Measurements from ENCODE around the gene SPATA6L. TPM values are rescaled to one million over a fixed set of nuclear protein-coding genes. Genes with fewer than 3 reads are reported as not detected.

Gene SPATA6L
- total RNA-seq, 1 experiment from 2014 or later: 0.57 TPM

DNA sequence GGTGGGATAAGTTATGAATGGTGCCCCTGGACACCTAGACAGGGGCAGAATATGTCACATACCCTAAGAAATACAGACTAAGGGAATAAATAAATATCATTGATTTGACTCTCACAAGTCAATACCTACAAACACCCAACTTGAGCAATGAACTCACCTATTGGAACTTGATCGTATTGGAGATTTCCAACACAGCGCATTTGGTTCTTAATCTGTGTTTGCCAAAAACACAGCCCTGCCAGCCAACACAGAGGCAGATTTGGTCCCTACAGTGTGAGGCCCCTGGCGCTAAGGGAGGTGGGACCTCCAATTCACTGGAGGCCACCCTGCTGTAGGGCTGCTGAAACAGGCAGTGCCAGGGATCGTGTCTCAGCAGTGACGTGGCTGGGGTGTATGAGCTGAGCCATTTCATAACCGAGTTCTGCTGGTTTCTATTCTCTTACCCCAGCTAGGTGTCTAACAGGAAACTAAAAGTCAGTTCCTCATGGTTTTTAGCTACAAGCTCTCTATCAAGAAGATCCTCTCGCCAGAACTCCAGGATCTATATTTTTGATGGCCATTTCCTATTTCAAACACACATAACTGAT is 91.5 kb downstream of the SPATA6L start:
- Histone ChIP-seq H3K4me1 (ENCODE audit: control insufficient read depth in 1 of 2, insufficient read depth in 2 of 2, low read length in 2 of 2) (no peaks in the 10 kb centered on the region), H3K9me2 (ENCODE audit: insufficient read depth) (no peaks in the 10 kb centered on the region), H3K4me2 (ENCODE audit: low read length) (no peak overlapping the region), H2AFZ (ENCODE audit: low read depth, low read length, poor library complexity, severe bottlenecking) (no peak overlapping the region), H3K36me3 (ENCODE audit: control insufficient read depth in 1 of 2, insufficient read depth in 2 of 2, low read length in 2 of 2) (no peaks in the 10 kb centered on the region), H3K27ac (ENCODE audit: low read depth, low read length) (no peak overlapping the region), H3K79me2 (ENCODE audit: insufficient read depth, low read length) (no peaks in the 10 kb centered on the region), H3K27me3 (ENCODE audit: insufficient read depth, low read length) (no peaks in the 10 kb centered on the region), H3K9ac (ENCODE audit: low read length) (no peak overlapping the region), H4K20me1 (ENCODE audit: insufficient read depth) (no peaks in the 10 kb centered on the region), H3K9me3 (ENCODE audit: control insufficient read depth in 1 of 2, insufficient read depth in 1 of 2, low read depth in 1 of 2, low read length in 2 of 2) (no peaks in the 10 kb centered on the region), H3K4me3 (replicated peaks in 1 of 2; ENCODE audit: low read depth in 1 of 2, low read length in 2 of 2) (no peak overlapping the region)
- POLR2A ChIA-PET: no interaction called here
- CTCF ChIA-PET: interaction anchor here (1.1 kb wide), 1 partner anchor 12 kb away, joined by 3 read pairs; no protein-coding TSS in a partner anchor
- TF ChIP-seq, protein P1, sequence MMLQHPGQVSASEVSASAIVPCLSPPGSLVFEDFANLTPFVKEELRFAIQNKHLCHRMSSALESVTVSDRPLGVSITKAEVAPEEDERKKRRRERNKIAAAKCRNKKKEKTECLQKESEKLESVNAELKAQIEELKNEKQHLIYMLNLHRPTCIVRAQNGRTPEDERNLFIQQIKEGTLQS (IDR thresholded peaks at IDR 0.05): no peak
- TF ChIP-seq CEBPB (IDR thresholded peaks at IDR 0.05; ENCODE audit: low read depth): no peak
- RAD21 ChIA-PET (ENCODE audit: low non-redundant PET in 1 of 2, low total read pairs in 2 of 2, uncharacterized antibody in 2 of 2, unreplicated experiment in 2 of 2): no interaction called here
- no TSS peak for BruUV-seq (replicated peaks)
- no peak for ATAC-seq
- intact Hi-C loops (cut with micrococcal nuclease): no loop called here
- DNase-seq (ENCODE audit: low read depth, low spot score): no peak

DNA sequence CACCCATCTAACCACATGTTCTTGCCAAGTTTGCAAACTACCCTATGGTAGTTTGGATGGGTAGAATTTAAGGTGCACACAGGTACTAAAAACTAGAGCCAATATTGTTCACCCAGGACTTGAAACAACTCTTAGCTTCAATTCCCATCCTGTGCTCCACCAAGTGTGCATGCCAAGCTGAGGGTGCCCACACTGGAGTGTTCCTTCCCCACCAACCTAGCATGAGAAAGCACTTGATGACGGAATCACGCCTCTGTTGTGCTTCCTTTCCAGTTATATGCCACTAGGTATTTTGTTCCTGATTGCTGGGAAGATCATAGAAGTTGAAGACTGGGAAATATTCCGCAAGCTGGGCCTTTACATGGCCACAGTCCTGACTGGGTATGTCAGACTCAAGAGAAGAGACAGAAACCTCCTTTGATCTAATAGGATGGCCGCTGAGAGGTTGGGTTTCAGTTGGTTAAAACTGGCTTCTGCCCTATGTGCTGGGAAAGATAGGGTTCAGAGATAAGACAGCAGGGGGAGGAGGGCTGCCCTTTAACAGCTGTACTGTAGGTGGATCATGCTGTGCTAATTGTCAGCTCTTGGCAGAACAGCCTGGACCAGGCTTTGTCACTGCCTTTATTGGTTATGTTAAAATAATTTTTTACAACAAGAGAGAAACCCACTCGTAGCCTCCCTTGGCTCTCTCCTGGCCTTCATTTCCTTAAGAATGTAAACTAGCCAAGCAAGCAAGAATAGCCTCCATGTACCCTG is 92.5 kb downstream of the SPATA6L start:
- RAD21 ChIA-PET (ENCODE audit: low non-redundant PET in 1 of 2, low total read pairs in 2 of 2, uncharacterized antibody in 2 of 2, unreplicated experiment in 2 of 2): no interaction called here
- no peak for TF ChIP-seq RAD21 (IDR thresholded peaks at IDR 0.05; ENCODE audit: low read depth)
- TF ChIP-seq, protein P2, sequence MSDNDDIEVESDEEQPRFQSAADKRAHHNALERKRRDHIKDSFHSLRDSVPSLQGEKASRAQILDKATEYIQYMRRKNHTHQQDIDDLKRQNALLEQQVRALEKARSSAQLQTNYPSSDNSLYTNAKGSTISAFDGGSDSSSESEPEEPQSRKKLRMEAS (IDR thresholded peaks at IDR 0.05): no peak
- TF ChIP-seq, protein P3, sequence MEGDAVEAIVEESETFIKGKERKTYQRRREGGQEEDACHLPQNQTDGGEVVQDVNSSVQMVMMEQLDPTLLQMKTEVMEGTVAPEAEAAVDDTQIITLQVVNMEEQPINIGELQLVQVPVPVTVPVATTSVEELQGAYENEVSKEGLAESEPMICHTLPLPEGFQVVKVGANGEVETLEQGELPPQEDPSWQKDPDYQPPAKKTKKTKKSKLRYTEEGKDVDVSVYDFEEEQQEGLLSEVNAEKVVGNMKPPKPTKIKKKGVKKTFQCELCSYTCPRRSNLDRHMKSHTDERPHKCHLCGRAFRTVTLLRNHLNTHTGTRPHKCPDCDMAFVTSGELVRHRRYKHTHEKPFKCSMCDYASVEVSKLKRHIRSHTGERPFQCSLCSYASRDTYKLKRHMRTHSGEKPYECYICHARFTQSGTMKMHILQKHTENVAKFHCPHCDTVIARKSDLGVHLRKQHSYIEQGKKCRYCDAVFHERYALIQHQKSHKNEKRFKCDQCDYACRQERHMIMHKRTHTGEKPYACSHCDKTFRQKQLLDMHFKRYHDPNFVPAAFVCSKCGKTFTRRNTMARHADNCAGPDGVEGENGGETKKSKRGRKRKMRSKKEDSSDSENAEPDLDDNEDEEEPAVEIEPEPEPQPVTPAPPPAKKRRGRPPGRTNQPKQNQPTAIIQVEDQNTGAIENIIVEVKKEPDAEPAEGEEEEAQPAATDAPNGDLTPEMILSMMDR (IDR thresholded peaks at IDR 0.05 in 2 of 3, conservative IDR thresholded peaks at IDR 0.05 in 1 of 3; ENCODE audit: borderline replicate concordance in 1 of 3, insufficient read depth in 1 of 3, low read depth in 2 of 3, low read length in 2 of 3): no peak
- TF ChIP-seq EZH2phosphoT487 (IDR thresholded peaks at IDR 0.05; ENCODE audit: borderline replicate concordance): no peak
- no peak for TF ChIP-seq TCF7L2 (IDR thresholded peaks at IDR 0.05; ENCODE audit: borderline replicate concordance, extremely low read depth, insufficient read depth, insufficient read length)
- no peak for TF ChIP-seq CEBPB (IDR thresholded peaks at IDR 0.05; ENCODE audit: low read depth)
- TF ChIP-seq YY1 (IDR thresholded peaks at IDR 0.05; ENCODE audit: extremely low read depth, insufficient replicate concordance, low read depth, low read length): no peak
- TF ChIP-seq CBX3 (IDR thresholded peaks at IDR 0.05; ENCODE audit: low read depth): no peak
- TF ChIP-seq, protein P4, sequence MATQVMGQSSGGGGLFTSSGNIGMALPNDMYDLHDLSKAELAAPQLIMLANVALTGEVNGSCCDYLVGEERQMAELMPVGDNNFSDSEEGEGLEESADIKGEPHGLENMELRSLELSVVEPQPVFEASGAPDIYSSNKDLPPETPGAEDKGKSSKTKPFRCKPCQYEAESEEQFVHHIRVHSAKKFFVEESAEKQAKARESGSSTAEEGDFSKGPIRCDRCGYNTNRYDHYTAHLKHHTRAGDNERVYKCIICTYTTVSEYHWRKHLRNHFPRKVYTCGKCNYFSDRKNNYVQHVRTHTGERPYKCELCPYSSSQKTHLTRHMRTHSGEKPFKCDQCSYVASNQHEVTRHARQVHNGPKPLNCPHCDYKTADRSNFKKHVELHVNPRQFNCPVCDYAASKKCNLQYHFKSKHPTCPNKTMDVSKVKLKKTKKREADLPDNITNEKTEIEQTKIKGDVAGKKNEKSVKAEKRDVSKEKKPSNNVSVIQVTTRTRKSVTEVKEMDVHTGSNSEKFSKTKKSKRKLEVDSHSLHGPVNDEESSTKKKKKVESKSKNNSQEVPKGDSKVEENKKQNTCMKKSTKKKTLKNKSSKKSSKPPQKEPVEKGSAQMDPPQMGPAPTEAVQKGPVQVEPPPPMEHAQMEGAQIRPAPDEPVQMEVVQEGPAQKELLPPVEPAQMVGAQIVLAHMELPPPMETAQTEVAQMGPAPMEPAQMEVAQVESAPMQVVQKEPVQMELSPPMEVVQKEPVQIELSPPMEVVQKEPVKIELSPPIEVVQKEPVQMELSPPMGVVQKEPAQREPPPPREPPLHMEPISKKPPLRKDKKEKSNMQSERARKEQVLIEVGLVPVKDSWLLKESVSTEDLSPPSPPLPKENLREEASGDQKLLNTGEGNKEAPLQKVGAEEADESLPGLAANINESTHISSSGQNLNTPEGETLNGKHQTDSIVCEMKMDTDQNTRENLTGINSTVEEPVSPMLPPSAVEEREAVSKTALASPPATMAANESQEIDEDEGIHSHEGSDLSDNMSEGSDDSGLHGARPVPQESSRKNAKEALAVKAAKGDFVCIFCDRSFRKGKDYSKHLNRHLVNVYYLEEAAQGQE (IDR thresholded peaks at IDR 0.05; ENCODE audit: low read depth): no peak
- TF ChIP-seq, protein P1 (IDR thresholded peaks at IDR 0.05): no peak
- no peak for TF ChIP-seq SP1 (IDR thresholded peaks at IDR 0.05; ENCODE audit: low read depth)

More for the DNA sequence above, 92.5 kb downstream of the SPATA6L start:
- Histone ChIP-seq H3K27ac (ENCODE audit: low read depth, low read length) (no peak overlapping the region), H3K4me2 (ENCODE audit: low read length) (no peak overlapping the region), H3K4me3 (replicated peaks in 1 of 2; ENCODE audit: low read depth in 1 of 2, low read length in 2 of 2) (no peak overlapping the region), H4K20me1 (ENCODE audit: insufficient read depth) (no peaks in the 10 kb centered on the region), H3K27me3 (ENCODE audit: insufficient read depth, low read length) (no peaks in the 10 kb centered on the region), H3K36me3 (ENCODE audit: control insufficient read depth in 1 of 2, insufficient read depth in 2 of 2, low read length in 2 of 2) (no peaks in the 10 kb centered on the region), H3K9me3 (ENCODE audit: control insufficient read depth in 1 of 2, insufficient read depth in 1 of 2, low read depth in 1 of 2, low read length in 2 of 2) (no peaks in the 10 kb centered on the region), H2AFZ (ENCODE audit: low read depth, low read length, poor library complexity, severe bottlenecking) (no peak overlapping the region), H3K9ac (ENCODE audit: low read length) (no peak overlapping the region), H3K4me1 (ENCODE audit: control insufficient read depth in 1 of 2, insufficient read depth in 2 of 2, low read length in 2 of 2) (no peaks in the 10 kb centered on the region), H3K9me2 (ENCODE audit: insufficient read depth) (no peaks in the 10 kb centered on the region), H3K79me2 (ENCODE audit: insufficient read depth, low read length) (no peaks in the 10 kb centered on the region)
- no peak for ATAC-seq
- intact Hi-C loops (cut with micrococcal nuclease): no loop called here
- CTCF ChIA-PET: no interaction called here
- POLR2A ChIA-PET: no interaction called here
- DNase-seq (ENCODE audit: low read depth, low spot score): no peak
- no TSS peak for BruUV-seq (replicated peaks)

Data from HCT116 (cell line).